Esophagus squamous epithelium (tissue), 5 donors: Measurements from ENCODE around the gene ICAM1. TPM values are rescaled to one million over a fixed set of nuclear protein-coding genes. Genes with fewer than 3 reads are reported as not detected.

Experiments used
- DNase-seq: peaks from one replicate; lab custom pipeline; 2025; lab: John Stamatoyannopoulos, UW
- H3K27ac ChIP-seq, 4 donors: fragments of 200-600 bp; sonication (generic); one replicate each; pipeline ENCODE4 v1.5.1; 2016 to 2019; ENCODE audit warnings: mild to moderate bottlenecking in 1 of 4
- H3K27me3 ChIP-seq, 4 donors: fragments of 200-600 bp; sonication (generic); 1 replicate in 3 of 4; 2 replicates in 1 of 4; pipeline versions ENCODE4 v1.5.1 to v1.6.0; 2017 to 2021; ENCODE audit warnings: antibody characterized with exemption in 1 of 4
- H3K36me3 ChIP-seq, 3 donors: fragments of 200-600 bp; sonication (generic); one replicate each; pipeline ENCODE4 v1.5.1; 2016 to 2019
- H3K4me1 ChIP-seq, 3 donors: fragments of 200-600 bp; sonication (generic); one replicate each; pipeline ENCODE4 v1.5.1; 2017 to 2019
- H3K4me3 ChIP-seq, 4 donors: fragments of 200-600 bp; sonication (generic); 1 replicate in 3 of 4; 2 replicates in 1 of 4; pipeline ENCODE4 v1.5.1; 2016 to 2019; ENCODE audit warnings: mild to moderate bottlenecking in 2 of 4, moderate library complexity in 1 of 4
- H3K9me3 ChIP-seq, 3 donors: fragments of 200-600 bp; sonication (generic); one replicate each; pipeline ENCODE4 v1.5.1; 2016 to 2019
- POLR2A ChIP-seq, 4 donors: fragments of 450-650 bp; IDR thresholded peaks; one replicate each; pipeline ENCODE4 v1.6.1; 2017; ENCODE audit warnings: antibody characterized with exemption in 4 of 4, mild to moderate bottlenecking in 4 of 4, moderate library complexity in 3 of 4
- WGBS, 2 donors: methylation state at CpG; one replicate each; pipeline ENCODE4 v1.1.5; 2018; 5-methylcytosine and 5-hydroxymethylcytosine counted together
- intact Hi-C: fragments of 100-400 bp; cut with DNase I; formaldehyde crosslinking; loops from one replicate; pipeline ENCODE4 v1.15.0; 2022
- total RNA-seq, 4 donors: library from RNA; depleted of rRNA; stranded (reverse); fragments of >200 nt; gene quantifications; one replicate each; pipeline ENCODE4 v1.1.0, GENCODE V29; 2016
- TF ChIP-seq, protein P1 (sequence below), 6 experiments: fragments of 450-650 bp in 4 of 6; fragments of 200-600 bp in 2 of 6; sonication (generic) in 2 of 6; IDR thresholded peaks; one replicate each; pipeline ENCODE4 v1.5.1; 2016 to 2019; ENCODE audit warnings: antibody characterized with exemption in 6 of 6, mild to moderate bottlenecking in 4 of 6, moderate library complexity in 4 of 6
- donor health status: DM: yes; HTN: yes; CAD: no.

The ICAM1 gene
- total RNA-seq, 4 donors from 2014 or later: 5.4 to 26.4 (median 7.7) TPM

DNA sequence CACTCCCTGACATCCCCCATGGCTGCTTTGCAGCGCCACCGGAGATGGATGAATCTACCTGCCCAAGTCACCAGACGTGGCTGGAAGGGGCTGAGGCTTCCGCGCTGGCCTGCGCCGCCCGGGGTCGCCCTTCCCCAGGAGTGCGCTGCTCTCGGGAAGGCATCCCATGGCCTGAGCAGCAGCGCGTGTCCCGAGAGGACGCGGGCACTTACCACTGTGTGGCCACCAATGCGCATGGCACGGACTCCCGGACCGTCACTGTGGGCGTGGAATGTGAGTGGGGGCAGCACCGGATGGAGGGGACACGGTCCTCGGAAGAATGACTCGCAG is 23.4 kb downstream of the ICAM1 start:
- 4 to 34% methylated on average over 4 to 12 of the region's 25 CpGs for WGBS, 2 donors
- Histone ChIP-seq H3K4me3 (no peak overlapping the region), H3K36me3 (no peaks in the 10 kb centered on the region), H3K27ac (no peak overlapping the region), H3K4me1 (peaks cover 43 to 75% (median 49%) of the 10 kb centered on the region in 3 donors), H3K9me3 (no peaks in the 10 kb centered on the region), H3K27me3 (peaks cover 23 to 99% (median 40%) of the 10 kb centered on the region in 4 donors)
- no peak for TF ChIP-seq POLR2A (IDR thresholded peaks at IDR 0.05)
- TF ChIP-seq, protein P1, sequence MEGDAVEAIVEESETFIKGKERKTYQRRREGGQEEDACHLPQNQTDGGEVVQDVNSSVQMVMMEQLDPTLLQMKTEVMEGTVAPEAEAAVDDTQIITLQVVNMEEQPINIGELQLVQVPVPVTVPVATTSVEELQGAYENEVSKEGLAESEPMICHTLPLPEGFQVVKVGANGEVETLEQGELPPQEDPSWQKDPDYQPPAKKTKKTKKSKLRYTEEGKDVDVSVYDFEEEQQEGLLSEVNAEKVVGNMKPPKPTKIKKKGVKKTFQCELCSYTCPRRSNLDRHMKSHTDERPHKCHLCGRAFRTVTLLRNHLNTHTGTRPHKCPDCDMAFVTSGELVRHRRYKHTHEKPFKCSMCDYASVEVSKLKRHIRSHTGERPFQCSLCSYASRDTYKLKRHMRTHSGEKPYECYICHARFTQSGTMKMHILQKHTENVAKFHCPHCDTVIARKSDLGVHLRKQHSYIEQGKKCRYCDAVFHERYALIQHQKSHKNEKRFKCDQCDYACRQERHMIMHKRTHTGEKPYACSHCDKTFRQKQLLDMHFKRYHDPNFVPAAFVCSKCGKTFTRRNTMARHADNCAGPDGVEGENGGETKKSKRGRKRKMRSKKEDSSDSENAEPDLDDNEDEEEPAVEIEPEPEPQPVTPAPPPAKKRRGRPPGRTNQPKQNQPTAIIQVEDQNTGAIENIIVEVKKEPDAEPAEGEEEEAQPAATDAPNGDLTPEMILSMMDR (IDR thresholded peaks at IDR 0.05): no peak
- no peak for DNase-seq
- intact Hi-C loops: no loop called here

DNA sequence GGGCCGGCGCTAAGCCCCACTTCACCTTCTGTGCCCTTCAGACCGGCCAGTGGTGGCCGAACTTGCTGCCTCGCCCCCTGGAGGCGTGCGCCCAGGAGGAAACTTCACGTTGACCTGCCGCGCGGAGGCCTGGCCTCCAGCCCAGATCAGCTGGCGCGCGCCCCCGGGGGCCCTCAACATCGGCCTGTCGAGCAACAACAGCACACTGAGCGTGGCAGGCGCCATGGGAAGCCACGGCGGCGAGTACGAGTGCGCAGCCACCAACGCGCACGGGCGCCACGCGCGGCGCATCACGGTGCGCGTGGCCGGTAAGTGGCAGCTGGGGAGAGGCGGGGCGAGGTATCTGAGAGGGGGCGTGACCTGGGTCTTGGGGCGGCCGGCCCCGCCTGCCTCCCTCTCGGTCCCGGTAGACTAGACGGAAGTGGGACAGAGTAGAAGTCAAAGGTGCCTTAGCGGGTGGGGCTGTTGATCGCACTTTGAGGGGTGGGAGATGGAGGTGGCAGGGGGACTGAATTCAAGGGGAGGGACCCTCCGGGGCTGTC is 24.5 kb downstream of the ICAM1 start:
- TF ChIP-seq, protein P1 (IDR thresholded peaks at IDR 0.05): peak in 1 of 6 experiments; percentile 3
- peak in 1 of 4 donors; percentile 38 for TF ChIP-seq POLR2A (IDR thresholded peaks at IDR 0.05)
- Histone ChIP-seq H3K4me1 (peaks cover 33 to 65% (median 40%) of the 10 kb centered on the region in 3 donors), H3K27ac (no peak overlapping the region), H3K4me3 (peak overlapping the region in 3 of 4 donors; percentile 20 to 61 (median 33)), H3K36me3 (no peaks in the 10 kb centered on the region), H3K9me3 (no peaks in the 10 kb centered on the region), H3K27me3 (peaks cover 16 to 97% (median 34%) of the 10 kb centered on the region in 4 donors)
- WGBS, 2 donors: 0% methylated on average over 6 to 9 of the region's 48 CpGs
- no peak for DNase-seq
- intact Hi-C loops: no loop called here

DNA sequence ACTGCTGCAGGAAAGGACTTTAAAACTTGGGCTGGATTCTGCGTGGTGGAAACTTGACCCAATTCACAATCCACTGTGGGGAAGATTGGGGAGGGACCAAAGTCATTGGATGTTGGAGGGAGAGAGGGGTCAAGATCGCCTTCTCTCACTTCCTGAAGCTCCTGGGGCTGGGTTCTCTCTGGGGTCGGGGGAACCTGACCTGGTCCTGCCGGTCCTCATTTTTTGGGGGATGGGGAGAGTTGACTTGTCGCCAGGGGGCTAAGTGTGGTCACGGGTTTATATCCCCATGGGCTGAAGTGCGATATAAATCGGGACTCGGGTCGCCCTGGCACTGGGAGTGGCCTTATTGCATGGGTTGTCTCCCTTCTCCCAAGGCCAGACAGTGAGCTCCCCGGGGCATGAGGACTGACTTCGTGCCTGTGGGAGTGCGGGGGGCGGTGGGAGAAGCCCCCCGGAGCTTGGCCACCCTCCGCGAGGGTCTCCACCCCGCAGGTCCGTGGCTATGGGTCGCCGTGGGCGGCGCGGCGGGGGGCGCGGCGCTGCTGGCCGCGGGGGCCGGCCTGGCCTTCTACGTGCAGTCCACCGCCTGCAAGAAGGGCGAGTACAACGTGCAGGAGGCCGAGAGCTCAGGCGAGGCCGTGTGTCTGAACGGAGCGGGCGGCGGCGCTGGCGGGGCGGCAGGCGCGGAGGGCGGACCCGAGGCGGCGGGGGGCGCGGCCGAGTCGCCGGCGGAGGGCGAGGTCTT is 25.1 kb downstream of the ICAM1 start:
- Histone ChIP-seq H3K4me1 (peaks cover 26 to 58% (median 33%) of the 10 kb centered on the region in 3 donors), H3K9me3 (no peaks in the 10 kb centered on the region), H3K27ac (no peak overlapping the region), H3K36me3 (no peaks in the 10 kb centered on the region), H3K27me3 (peaks cover 16 to 97% (median 29%) of the 10 kb centered on the region in 4 donors), H3K4me3 (peak overlapping the region in 3 of 4 donors; percentile 20 to 61 (median 33))
- 2 to 18% methylated on average over 5 to 29 of the region's 58 CpGs for WGBS, 2 donors
- intact Hi-C loops: no loop called here
- DNase-seq: no peak
- no peak for TF ChIP-seq POLR2A (IDR thresholded peaks at IDR 0.05)
- TF ChIP-seq, protein P1 (IDR thresholded peaks at IDR 0.05): no peak

DNA sequence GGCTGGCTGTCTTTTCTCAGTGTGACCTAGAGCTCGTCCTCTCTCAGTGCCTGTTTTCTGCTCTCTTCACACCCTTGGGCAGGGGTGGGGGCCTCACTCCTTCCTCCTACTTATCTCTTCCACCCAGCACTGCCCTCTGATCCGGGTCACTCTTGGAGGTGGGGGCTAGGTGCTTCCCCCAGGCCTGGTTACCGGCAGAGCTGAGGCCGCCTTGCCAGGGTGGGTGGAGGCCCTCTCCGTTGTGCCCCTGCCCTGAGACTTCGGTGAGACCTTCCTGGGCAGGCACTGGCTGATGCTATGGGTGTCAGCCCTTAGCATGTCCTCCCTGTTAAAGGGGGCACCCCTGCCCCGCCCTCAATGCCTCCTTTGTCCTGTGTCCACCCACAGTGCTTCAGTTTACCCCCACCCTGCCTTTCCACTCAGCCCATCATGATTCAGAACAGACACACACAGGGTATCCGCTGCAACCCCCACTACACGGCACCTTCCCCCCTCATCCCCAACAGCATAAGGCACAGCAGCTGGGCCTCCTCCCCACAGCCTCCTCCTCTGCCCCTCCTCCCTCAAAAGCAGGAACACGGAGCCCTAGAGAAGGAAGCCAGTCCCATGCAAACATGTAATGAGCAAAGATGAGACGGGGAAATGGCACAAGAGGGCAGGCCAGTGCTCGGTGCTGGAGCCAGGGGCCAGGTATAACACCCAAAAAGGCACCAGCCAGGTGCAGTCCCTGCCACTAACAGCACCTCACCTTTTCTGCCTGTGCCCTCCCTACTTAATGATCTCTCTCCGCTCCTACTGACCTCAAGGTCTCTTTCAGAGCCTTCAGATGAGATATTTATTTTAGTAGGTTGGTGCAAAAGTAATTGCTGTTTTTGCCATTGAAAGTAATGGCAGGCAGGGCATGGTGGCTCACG is 28.9 kb downstream of the ICAM1 start:
- Histone ChIP-seq H3K4me3 (no peak overlapping the region), H3K9me3 (no peaks in the 10 kb centered on the region), H3K36me3 (no peaks in the 10 kb centered on the region), H3K27me3 (peaks cover 0 to 62% (median 9%) of the 10 kb centered on the region in 4 donors), H3K4me1 (peaks cover 12 to 20% (median 15%) of the 10 kb centered on the region in 3 donors), H3K27ac (peak overlapping the region in 2 of 4 donors; percentile 36 to 42)
- intact Hi-C loops: no loop called here
- TF ChIP-seq, protein P1 (IDR thresholded peaks at IDR 0.05): no peak
- TF ChIP-seq POLR2A (IDR thresholded peaks at IDR 0.05): no peak
- no peak for DNase-seq
- 34 to 52% methylated on average over 5 to 8 of the region's 14 CpGs for WGBS, 2 donors
